Fibroblast of mammary gland (primary cell): ENCODE measurements around the gene NPDC1.

Source experiments
- DNase-seq: peaks from one replicate; pipeline ENCODE4 v3.0.0-alpha.2; 2010; ENCODE audit warnings: low read depth
- H3K4me3 ChIP-seq: 2 replicates; pipeline ENCODE4 v1.5.1; 2011; ENCODE audit warnings: low read depth, mild to moderate bottlenecking, low read length, moderate library complexity; ENCODE audit not compliant: control insufficient read depth
- CTCF ChIP-seq: conservative IDR thresholded peaks from 2 replicates; pipeline ENCODE4 v1.5.1; 2011; ENCODE audit warnings: low read depth, low read length, inconsistent platforms; ENCODE audit not compliant: control insufficient read depth, insufficient read depth

NPDC1 gene

GRCh38 chr9:137031904-137032640 lies 13.9 kb downstream of the NPDC1 start, which contains the start of gene FUT7:
FUT7 (minus strand) TSS chr9:137032088; CDS start chr9:137031991, 97 bp downstream.
- DNase-seq, result no peak
- no peak within 1 kb of the TSS for H3K4me3 ChIP-seq
- no peak for TF ChIP-seq CTCF

- no peak overlapping the region for H3K4me3 ChIP-seq
- DNase-seq, result no peak
- TF ChIP-seq CTCF, result no peak
These were observed 15.1 kb downstream of the NPDC1 start for GRCh38 chr9:137030538-137031527.

GRCh38 chr9:137030006-137030405 lies 16.0 kb downstream of the NPDC1 start:
- H3K4me3 ChIP-seq, result no peak overlapping the region
- TF ChIP-seq CTCF, result no peak
- no peak for DNase-seq

DNA sequence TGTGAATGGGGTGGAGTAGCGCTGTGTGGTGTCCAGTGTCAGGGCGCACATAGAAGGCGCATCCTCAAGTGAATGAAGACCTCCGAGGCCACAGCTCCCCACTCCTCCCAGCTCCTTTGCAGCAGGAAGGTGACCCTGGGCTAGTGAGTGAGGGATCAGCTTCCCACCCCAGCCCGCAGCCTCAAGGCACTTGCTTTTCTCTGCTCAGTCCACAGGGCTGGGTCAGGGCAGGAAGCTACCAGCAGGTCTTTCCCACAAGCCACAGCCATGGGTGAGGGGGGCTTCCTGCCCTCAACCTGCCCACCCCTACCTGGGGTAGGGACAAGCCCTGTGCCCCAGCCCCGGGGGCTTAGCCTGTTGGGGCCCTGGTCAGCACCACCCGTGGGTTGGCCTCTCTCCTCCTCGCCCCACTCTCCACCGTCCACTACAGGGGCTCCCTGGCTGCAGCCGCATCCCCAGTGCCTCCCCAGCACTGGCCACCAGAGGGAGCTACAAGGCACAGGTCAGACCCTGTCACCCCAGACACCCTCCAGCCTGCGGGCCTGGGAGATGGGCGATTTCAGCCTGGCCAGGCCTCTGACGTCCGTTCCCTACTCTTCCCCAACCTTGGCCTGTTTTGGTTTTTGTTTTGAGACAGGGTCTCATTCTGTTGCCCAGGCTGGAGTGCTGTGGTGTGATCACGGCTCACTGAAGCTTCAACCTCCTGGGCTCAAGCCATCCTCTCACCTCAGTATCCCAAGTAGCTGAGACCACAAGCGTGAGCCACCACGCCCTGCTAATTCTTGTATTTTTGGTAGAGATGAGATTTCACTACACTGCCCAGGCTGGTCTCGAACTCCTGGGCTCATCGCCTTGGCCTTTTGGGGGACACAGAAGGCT lies 16.7 kb downstream of the NPDC1 start:
- no peak overlapping the region for H3K4me3 ChIP-seq
- DNase-seq, result peak; percentile 51
- TF ChIP-seq CTCF, result peak; percentile 84

- H3K4me3 ChIP-seq, result peak overlapping the region; percentile 29
- peak; percentile 21 for TF ChIP-seq CTCF
- no peak for DNase-seq
These were observed 17.5 kb downstream of the NPDC1 start for GRCh38 chr9:137028263-137029057.
